HG03064 (cell line): ENCODE results near the gene TP63.

Experiments
- ATAC-seq: cut with Tn5 transposase; IDR thresholded peaks from one replicate; pipeline ENCODE4 v1.9.1; 2021; ENCODE audit warnings: low read depth; ENCODE audit not compliant: unreplicated experiment

TP63 gene

DNA sequence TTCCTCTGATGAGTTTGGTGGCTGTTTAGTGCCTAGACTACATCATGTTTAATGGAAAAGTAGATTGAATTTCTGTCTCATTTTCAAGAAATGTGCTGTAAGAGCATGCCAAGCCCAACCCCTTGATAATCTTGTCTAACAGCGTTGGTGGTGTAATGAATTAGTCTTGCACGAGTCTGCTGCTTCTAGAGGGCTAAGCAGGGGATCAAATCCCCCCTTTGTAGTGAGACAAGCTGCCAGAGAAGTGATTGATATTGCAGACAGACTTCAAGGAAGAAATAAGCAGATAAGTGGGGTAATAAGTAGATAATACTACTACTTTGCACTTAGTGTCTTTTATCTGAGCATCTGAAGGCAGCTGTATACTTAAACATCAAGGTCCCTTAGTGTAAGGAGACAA lies 141.4 kb downstream of the TP63 start:
- no peak for ATAC-seq

DNA sequence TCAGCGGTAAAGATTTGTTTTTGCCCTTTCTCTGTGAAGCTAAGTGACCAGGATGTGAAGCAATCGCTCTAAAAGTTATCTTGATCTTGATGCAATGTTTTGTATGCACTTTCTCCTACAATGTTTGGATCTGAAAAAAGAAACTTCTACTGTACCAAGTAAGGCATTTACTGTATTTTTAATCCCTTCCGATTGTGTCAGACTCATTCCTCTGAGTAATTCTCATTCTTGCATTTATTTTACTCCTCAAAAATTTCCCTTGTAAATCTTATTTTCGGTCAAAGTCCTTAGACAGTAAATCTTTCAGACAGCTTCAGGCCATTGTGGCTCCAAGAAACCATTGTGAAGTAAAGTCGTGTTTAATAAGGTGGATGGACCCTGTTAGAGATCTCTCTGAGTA lies 141.9 kb downstream of the TP63 start:
- ATAC-seq, result no peak

DNA sequence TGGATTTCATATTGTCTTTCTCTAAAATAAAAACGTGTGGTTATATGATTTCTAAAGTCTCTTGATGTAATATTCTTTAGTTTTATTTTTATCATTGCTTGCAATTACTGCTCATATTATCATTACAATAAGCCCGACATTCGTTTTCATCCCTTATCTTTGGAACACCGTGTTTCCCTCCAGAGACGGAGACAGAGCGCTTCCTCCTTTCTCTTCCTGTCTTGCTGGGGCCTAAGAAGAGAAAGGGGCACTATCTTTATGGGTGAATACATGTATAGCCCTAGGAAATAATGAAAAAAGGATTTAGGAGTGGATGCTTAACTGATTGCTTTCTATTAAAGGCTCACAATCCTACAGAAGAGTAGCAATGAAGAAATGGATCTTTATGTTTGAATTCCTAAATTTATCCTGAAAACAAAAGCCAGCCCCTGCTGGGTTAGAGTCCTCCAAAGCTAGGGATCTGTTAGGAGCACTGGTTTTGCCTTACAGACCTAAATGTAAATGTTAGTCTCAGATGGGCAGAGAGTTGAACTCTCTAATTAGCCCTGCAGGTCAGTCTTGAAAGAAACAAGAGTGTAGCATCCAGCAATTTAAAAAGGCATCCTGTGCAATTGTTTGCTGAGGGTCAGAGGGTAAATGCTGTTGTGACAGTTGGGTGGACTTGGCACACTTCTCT lies 145.1 kb downstream of the TP63 start:
- no peak for ATAC-seq

DNA sequence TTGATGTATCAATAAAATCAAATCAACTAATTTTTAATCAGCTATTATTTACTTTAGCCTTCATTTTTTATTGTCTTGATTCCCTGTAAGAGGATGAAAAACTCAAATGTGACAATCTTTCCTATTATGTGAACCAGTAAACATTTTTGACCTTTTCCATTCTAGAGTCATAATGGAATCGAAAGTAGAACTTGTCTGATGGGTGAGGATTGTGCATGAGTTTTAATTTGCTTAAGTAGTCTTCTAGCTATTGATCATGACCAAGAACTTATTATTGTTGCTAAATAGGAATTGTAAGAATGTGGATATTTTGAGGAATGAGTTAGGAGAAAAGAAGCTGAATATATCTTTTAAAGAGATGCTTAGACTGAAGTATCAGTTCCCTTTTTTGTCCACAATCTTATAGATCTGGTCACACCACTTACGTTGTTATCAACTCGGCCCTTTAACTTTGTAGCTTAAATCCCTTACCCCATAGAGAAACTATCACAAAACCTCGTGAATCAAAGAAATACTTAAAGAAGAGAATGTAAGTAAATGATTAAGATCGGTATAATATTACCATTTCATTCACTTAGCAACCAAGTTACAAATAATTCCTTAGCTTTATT lies 147.3 kb downstream of the TP63 start:
- ATAC-seq, result no peak

DNA sequence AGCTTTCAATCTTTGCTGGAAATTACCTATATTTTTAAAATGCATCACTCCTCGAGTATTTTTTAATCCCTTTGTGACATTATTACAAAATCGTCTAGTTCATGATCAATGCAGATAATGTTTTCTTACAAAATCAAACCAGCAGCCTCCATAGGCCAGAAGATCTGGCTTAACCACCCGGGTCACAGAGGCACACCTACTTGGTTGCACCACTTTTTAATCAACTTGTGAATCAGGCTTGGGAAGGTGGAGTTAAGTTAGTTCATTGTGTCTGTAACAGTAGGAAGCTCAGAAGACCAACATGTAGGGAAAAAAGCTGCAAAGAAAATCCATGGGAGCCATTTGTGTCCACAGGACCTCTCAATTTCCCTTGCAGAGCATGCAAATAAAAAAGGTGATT lies 148.0 kb downstream of the TP63 start:
- ATAC-seq, result no peak

DNA sequence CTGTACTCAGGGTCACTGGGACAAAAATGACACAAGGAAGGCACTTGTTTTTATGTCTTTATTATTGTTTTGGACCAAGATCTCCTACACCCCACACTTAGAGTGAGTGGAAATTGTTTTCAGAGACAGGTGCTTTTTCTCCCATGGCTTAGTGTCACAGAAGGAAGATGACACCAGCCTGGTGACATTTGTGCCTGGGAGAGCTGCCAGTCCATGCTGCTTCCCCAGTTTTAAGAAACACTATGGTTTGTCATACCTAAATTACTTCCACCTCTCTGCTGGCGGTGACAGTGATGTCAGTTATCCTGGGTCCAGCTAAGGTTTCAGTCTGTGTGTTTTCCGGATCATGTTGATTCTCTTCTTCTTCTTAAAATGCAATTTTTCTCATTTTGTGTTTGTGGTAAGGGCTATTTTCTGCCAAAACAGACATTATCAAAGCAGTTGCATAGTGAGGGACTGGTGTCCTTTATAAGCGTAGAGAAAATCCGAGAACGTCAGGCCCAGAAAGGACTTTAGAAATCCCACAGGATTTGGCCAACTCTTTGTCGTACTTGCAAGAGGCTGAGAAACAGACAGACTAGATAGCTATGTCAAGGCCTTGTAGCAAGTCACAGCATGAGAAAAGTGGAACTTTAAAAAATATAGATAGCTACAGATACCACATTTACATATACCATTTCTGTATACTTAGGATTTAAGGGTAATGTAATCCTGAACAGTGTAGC lies 149.5 kb downstream of the TP63 start:
- ATAC-seq, result no peak

DNA sequence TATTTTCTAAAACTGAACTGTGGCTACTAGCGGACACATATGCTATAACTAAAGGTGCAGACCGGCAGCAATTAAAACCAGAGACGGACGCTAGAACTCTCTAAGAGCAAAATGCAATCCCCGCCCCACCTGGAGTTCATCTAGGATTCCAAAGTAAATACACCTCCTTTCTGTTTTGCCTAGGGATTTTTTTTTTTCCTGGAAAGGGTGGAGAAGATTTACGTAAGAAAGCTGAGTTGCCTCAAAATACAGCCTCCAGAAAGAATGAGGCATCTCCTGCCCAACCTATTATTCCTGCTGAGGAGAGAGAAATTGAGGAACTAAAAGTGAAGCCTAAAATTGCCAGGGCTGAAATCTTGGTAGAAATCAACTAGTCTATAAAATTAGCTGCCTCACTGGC lies 150.2 kb downstream of the TP63 start:
- no peak for ATAC-seq

DNA sequence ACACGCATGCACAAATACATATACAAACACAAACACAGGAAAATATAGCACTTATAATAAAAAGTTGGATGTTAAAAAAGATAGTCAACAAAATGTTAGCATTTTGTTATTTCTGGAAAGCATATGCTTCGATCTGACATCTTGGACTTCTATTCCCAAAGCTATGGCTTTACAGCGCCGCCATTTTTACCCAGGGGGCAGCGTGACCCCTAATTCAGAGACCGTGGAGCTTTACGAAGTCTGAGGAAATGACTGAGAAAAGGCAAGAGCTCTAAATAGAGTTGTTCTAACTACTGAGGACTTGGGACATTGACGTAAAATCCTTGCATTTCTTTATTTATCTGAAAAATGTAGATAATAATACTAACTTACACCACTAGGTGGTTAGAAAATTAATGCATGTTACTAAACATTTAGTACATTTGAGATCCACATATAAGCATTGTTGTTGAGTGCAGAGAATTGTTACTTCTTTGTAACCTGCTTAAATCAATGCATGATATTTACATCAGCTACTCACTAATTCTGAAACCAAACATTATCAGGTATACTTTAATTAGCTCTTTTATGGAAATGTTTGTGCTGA lies 155.4 kb downstream of the TP63 start:
- ATAC-seq, result no peak

DNA sequence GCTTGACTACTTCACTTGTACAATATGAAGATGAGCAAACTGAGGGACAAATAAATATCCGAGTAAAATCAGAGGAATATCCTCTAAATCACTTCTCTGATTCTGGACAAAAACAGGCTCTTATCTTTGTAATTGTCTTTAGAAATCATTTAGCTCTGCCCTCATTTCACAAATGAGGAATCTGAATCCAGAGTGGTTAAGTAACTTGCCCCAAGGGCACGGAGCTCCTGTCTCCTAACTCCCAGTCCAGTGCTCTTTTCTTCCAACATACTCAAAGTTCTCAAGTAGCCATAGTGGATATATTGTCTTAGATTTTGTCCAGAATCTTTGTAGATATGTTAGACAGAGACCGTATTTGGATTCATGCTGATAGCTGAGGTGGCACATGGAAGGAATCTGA lies 156.0 kb downstream of the TP63 start:
- ATAC-seq, result no peak

DNA sequence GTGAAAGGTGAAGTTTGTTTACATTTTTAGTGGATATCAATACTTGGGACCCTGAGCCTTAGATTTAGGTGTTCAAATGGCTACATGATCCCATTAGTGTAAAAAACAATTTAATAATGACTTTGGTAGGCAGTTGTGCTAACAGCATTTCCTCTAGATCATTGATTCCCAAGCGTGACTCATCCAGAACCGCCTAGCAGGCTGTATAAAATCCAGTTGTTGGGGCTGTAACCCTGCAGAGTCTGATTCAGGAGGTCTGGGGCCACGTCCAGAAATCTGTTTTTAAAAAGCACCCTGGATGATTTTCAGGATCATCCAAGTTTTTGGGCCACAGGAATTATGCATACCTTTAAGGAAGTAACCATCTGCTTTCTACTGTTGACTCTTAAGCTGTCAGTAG lies 156.4 kb downstream of the TP63 start:
- no peak for ATAC-seq

DNA sequence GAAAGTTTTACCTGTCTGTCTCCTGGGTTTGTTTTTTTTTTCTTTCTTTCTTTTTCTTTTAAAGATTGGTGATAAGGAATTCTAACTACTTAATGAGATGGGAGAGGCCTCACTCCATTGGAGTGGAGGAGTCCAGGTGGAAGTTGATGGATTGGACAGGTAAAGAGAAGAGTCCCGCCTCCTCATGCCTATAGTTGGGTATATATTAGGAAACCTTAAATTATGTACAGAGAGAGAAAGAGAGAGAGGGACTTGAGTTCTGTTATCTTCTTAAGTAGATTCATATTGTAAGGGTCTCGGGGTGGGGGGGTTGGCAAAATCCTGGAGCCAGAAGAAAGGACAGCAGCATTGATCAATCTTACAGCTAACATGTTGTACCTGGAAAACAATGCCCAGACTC lies 158.2 kb downstream of the TP63 start:
- ATAC-seq, result no peak

DNA sequence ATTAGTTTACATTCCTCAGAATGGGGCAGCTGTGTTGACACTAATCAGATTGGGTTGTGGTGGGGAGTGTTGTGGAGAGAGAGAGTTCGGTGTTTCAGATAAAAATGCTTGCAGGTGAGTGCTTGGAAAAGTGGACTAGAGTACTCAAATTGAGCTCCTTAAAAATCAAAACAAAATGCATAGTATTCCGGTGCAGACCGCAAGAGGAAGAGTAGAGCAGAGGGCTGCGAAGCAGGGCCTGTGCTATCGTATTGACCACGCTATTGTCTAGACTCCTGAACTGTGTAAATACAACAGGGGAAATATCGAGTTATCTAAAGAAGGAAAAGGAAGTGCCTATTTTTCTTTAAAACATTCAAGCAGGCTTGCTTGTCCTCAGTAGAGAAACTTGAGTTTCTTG lies 159.5 kb downstream of the TP63 start:
- ATAC-seq, result no peak

DNA sequence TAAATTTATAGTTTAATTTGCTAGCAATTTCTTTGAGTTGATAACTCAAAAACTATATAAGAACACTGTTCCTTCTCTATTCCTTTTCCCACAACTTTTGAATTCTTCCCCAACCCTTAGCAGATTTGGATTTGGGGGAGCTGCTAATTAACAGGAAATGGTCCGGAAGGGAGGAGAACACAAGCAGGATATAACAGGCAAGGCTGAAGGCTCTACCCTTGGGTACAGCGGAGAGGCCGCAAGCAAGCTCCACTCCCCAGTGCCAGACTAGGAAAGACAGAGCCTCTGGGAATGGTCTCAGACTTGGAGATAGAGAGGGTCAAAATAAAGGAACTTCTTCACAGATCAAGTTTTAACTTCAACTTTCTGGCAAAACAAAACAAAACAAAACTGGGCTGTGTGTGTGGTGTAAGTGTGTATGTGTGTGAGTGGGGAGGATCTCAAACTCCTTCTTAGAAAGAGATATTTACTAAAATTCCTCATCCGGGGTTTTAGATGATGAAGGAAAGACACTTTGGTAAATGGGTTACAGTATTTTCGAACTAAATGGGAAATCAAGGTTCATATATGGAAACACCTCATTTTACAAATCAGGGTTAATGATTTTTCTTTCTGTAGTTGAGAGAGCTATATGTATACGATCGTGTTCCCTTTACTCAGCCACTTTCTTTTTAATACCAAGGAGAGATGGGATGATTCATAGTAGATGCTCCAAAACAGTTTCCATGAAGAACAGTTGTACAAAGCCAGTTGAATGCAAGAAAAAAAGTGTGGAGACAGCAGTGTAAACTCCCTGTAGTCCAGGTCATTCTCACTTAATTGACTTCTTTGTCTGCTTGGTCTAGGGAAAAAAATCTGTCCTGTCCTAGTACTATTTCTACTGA lies 161.1 kb downstream of the TP63 start:
- no peak for ATAC-seq

DNA sequence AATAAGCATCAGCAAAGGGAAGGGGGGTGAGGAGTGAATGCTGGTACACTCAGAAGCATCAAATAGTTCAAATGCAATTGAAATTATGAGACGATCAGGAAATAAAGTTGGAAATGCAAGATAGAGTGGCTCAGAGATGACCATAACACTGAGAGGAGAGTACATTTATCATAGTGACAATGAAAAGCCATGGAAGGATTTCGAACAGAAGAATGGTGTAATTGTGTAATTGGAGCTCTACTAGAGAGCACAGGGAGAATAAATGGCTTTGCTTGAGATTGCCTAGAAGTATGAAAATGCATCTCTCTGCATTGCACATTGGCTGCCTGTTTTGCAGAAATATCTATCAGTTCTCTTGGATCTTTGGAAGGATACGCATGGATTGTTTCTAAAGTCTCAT lies 163.3 kb downstream of the TP63 start:
- no peak for ATAC-seq

DNA sequence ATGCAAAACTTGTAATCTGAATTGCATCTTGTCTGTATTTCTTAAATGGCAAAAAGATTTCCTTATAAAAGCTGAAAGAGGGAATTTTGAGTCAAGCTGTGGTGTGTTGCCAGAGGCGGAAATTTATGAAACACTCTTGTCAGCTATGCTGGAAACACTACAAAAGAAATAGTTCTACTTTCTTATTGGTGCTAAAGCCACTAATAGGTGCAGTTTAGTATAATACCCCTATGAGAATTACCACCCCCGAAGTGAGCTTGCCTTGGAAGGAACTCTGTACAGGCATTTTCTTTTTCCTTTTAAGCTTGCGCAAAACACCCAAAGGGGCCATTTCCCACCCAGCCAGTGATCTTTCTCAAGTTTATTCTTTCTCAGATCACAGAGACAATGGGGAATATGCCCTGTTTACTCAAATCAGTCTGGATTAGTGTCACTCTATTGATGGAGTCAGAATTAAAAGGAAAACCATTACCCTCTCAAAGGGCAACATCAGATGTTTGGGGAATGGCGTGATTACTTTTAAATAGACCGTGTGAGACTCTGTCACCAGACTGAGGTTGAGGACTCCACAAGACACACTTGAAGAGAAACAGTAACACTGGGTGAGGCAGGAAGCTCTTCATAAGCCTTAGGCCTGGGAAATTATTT lies 166.0 kb downstream of the TP63 start:
- no peak for ATAC-seq

DNA sequence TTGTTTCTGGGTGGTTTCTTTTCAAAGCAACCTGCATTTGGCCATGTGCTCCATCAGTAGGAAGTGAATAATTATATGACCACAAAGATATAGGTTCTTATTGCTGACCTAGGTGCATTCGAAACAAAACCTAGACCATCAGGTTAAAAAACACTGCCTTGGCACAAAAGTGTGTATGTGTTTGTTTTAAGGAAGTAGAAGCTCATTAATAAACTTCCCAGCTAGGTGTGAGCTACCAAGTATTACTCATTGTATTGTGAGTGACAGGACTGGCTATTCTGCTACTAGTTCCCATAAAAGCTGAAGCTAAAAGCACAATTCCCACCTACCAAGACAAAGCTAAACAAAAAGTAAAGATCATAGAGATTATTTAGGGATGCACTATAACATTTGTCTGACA lies 168.2 kb downstream of the TP63 start:
- ATAC-seq, result no peak

DNA sequence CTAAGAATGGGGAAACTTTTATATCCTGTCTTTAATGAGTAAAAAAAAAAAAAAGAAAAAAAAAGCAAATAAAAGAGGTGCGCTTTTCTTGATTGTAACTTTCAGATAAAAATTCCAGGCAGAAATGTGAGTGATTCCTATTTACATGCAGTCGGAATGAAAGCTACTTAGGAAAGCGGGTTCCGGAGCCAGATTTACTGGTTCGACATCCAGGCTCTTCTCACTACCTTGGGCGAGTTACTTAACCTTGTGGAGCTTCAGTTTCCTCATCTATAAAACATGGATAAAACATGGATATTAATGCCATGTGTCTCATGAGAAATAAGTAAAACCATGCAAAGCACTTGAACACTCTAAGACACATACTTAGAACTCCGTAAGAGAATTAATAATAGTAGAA lies 169.2 kb downstream of the TP63 start:
- no peak for ATAC-seq

DNA sequence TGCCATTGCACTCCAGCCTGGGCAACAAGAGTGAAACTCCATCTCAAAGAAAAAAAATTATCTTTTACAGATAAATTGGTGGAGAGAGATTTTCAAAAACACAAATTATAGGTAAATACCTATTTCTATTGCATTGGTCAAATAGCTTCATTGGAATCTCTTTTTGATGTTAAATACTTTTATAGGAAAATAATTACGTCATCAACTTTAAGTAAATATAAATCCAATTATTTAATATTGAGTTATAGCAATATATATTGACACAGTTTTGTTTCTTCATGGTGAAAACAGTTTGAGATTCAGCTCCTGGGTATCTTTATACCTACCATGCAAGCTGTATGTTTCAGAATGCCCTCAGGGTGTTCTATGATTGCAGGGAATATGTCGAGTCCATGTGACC lies 172.1 kb downstream of the TP63 start:
- no peak for ATAC-seq

DNA sequence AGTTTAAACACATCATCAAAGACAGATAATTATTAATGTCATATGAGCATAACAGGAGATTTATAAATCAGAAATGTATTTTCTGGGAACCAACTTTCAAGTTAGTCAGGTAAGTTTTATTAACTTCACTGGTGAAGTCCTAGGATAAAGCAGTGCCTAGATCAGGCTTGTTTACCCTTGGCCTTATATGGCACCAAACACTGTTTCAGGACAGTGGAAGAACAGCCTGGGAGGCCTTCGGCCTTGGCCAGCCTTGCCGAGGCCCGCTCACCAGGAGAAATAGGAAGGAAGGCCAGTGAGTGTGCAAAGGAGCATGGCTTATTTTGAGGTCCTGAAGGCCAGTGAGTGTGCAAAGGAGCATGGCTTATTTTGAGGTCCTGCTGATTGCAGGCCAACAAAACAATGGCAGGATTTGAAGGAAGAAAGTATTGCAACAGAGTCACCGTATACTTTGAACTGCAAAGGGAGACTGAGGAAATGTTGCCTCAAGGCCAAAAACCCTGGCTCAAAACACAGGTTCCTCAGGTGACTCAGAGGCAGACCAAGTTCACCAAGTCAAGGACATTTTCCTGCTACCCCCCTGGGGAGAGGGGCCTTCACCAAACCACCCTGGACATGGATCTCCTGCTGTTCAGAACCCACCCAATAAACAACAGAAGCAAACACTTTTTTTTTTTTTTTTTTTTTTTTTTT lies 174.3 kb downstream of the TP63 start:
- ATAC-seq, result no peak
